H9 (cell line): ENCODE measurements around the gene MYOM1. TPM values are rescaled to one million over a fixed set of nuclear protein-coding genes. Genes with fewer than 3 reads are reported as not detected.
A peak's percentile ranks its signal among the peaks of the same experiment; 100 is the strongest.

ENCODE experiments used
- DNase-seq: peaks from one replicate; pipeline ENCODE4 v3.0.0-alpha.2; 2017
- H2AFZ ChIP-seq: one replicate; pipeline ENCODE4 v1.6.1; 2013; ENCODE audit warnings: mild to moderate bottlenecking, low read length, control low read depth, moderate library complexity
- H2AK5ac ChIP-seq: 2 replicates; pipeline ENCODE4 v1.6.1; 2013; ENCODE audit warnings: low read length, control low read depth, mixed read lengths; ENCODE audit not compliant: insufficient read length
- H2BK120ac ChIP-seq: one replicate; pipeline ENCODE4 v1.6.1; 2013; ENCODE audit warnings: low read depth, mild to moderate bottlenecking, low read length, control low read depth, inconsistent platforms; ENCODE audit not compliant: poor library complexity, severe bottlenecking
- H2BK12ac ChIP-seq: 2 replicates; pipeline ENCODE4 v1.6.1; 2013; ENCODE audit warnings: low read length, control low read depth, mixed read lengths, low read depth; ENCODE audit not compliant: insufficient read length
- H2BK15ac ChIP-seq: 2 replicates; pipeline ENCODE4 v1.6.1; 2013; ENCODE audit warnings: low read depth, low read length, control low read depth
- H2BK20ac ChIP-seq: one replicate; pipeline ENCODE4 v1.6.1; 2013; ENCODE audit warnings: low read depth, mild to moderate bottlenecking, low read length, control low read depth, inconsistent platforms; ENCODE audit not compliant: poor library complexity, severe bottlenecking
- H2BK5ac ChIP-seq: 2 replicates; pipeline ENCODE4 v1.6.1; 2013; ENCODE audit warnings: low read length, control low read depth, mixed read lengths; ENCODE audit not compliant: insufficient read length
- H3K14ac ChIP-seq: 2 replicates; pipeline ENCODE4 v1.6.1; 2013; ENCODE audit warnings: low read length, control low read depth; ENCODE audit not compliant: insufficient read depth
- H3K18ac ChIP-seq: 2 replicates; pipeline ENCODE4 v1.6.1; 2013; ENCODE audit warnings: low read depth, mild to moderate bottlenecking, mixed read lengths, low read length, control low read depth; ENCODE audit not compliant: insufficient read length
- H3K23ac ChIP-seq: 2 replicates; pipeline ENCODE4 v1.6.1; 2013; ENCODE audit warnings: low read length, control low read depth, mixed read lengths, low read depth; ENCODE audit not compliant: insufficient read length
- H3K23me2 ChIP-seq: 2 replicates; pipeline ENCODE4 v1.6.1; 2013; ENCODE audit warnings: low read depth, mild to moderate bottlenecking, mixed read lengths, low read length, control low read depth; ENCODE audit not compliant: insufficient read length, poor library complexity, severe bottlenecking
- H3K27ac ChIP-seq: 2 replicates; pipeline ENCODE4 v1.5.1; 2013; ENCODE audit warnings: low read length, control low read depth, mixed read lengths, low read depth; ENCODE audit not compliant: insufficient read length
- H3K27me3 ChIP-seq: 2 replicates; pipeline ENCODE4 v1.6.1; 2013; ENCODE audit warnings: low read length, control low read depth, inconsistent platforms; ENCODE audit not compliant: insufficient read depth
- H3K4ac ChIP-seq: 2 replicates; pipeline ENCODE4 v1.6.1; 2013; ENCODE audit warnings: low read depth, mild to moderate bottlenecking, control low read depth, inconsistent platforms, low read length, moderate library complexity
- H3K4me1 ChIP-seq: 2 replicates; pipeline ENCODE4 v1.6.1; 2013; ENCODE audit warnings: low read length, control low read depth, inconsistent platforms; ENCODE audit not compliant: insufficient read depth
- H3K4me2 ChIP-seq: 2 replicates; pipeline ENCODE4 v1.6.1; 2013; ENCODE audit warnings: low read length, control low read depth, mixed read lengths; ENCODE audit not compliant: insufficient read length, insufficient read depth
- H3K56ac ChIP-seq: 2 replicates; pipeline ENCODE4 v1.6.1; 2013; ENCODE audit warnings: low read depth, mild to moderate bottlenecking, mixed read lengths, low read length, control low read depth; ENCODE audit not compliant: insufficient read length
- H3K79me1 ChIP-seq: 2 replicates; pipeline ENCODE4 v1.6.1; 2013; ENCODE audit warnings: low read depth, mild to moderate bottlenecking, moderate library complexity, low read length, control low read depth, inconsistent platforms; ENCODE audit not compliant: insufficient read depth, poor library complexity, severe bottlenecking
- H3K79me2 ChIP-seq: 2 replicates; pipeline ENCODE4 v1.6.1; 2013; ENCODE audit warnings: low read length, control low read depth, inconsistent platforms; ENCODE audit not compliant: insufficient read depth
- H3K9ac ChIP-seq: 2 replicates; pipeline ENCODE4 v1.6.1; 2013; ENCODE audit warnings: low read length, control low read depth, mixed read lengths; ENCODE audit not compliant: insufficient read length; ENCODE audit errors: extremely low read depth
- H3K9me3 ChIP-seq: one replicate; pipeline ENCODE4 v1.6.1; 2013; ENCODE audit warnings: low read depth, low read length, inconsistent platforms; ENCODE audit not compliant: control insufficient read depth
- H3T11ph ChIP-seq: one replicate; pipeline ENCODE4 v1.6.1; 2013; ENCODE audit warnings: mild to moderate bottlenecking, low read length, control low read depth, inconsistent platforms
- H4K20me1 ChIP-seq: one replicate; pipeline ENCODE4 v1.6.1; 2013; ENCODE audit not compliant: control insufficient read depth, insufficient read length, insufficient read depth
- H4K5ac ChIP-seq: 2 replicates; pipeline ENCODE4 v1.6.1; 2013; ENCODE audit warnings: low read depth, mild to moderate bottlenecking, mixed read lengths, low read length, control low read depth; ENCODE audit not compliant: insufficient read length
- H4K8ac ChIP-seq: replicated peaks from 2 replicates; pipeline ENCODE4 v1.6.1; 2013; ENCODE audit warnings: low read length, control low read depth, mixed read lengths, low read depth; ENCODE audit not compliant: insufficient read length
- H4K91ac ChIP-seq: 2 replicates; pipeline ENCODE4 v1.6.1; 2013; ENCODE audit warnings: low read depth, mild to moderate bottlenecking, moderate library complexity, mixed read lengths, low read length, control low read depth; ENCODE audit not compliant: insufficient read length
- H3K27ac Mint-ChIP-seq, 3 experiments: 2 replicates in 2 of 3; 3 replicates in 1 of 3; pipeline ENCODE4 v1.8.0; 2020 to 2021; ENCODE audit warnings: mixed read lengths in 3 of 3, mild to moderate bottlenecking in 1 of 3, moderate library complexity in 1 of 3
- H3K27me3 Mint-ChIP-seq: 2 replicates; pipeline ENCODE4 v1.8.0; 2021; ENCODE audit warnings: low read depth, mild to moderate bottlenecking, moderate library complexity, mixed read lengths
- H3K36me3 Mint-ChIP-seq, 3 experiments: 2 replicates in 2 of 3; 3 replicates in 1 of 3; pipeline ENCODE4 v1.8.0; 2020 to 2021; ENCODE audit warnings: low read depth in 3 of 3, mixed read lengths in 3 of 3; ENCODE audit not compliant: insufficient read depth in 1 of 3
- H3K4me1 Mint-ChIP-seq, 2 experiments: 2 replicates each; pipeline ENCODE4 v1.8.0; 2020; ENCODE audit warnings: mixed read lengths in 2 of 2
- H3K4me3 Mint-ChIP-seq, 2 experiments: 2 replicates in 1 of 2; 3 replicates in 1 of 2; pipeline ENCODE4 v1.8.0; 2020 to 2021; ENCODE audit warnings: mild to moderate bottlenecking in 2 of 2, mixed read lengths in 2 of 2, moderate library complexity in 1 of 2
- H3K9me3 Mint-ChIP-seq, 2 experiments: 2 replicates in 1 of 2; 3 replicates in 1 of 2; pipeline ENCODE4 v1.8.0; 2020; ENCODE audit warnings: mild to moderate bottlenecking in 2 of 2, mixed read lengths in 2 of 2, moderate library complexity in 1 of 2
- CTCF ChIP-seq: fragments of 200-600 bp; sonication (generic); conservative IDR thresholded peaks from 3 replicates; pipeline ENCODE4 v1.8.0; 2021; ENCODE audit warnings: antibody characterized with exemption, mild to moderate bottlenecking
- WGBS: extraction: QIAGEN DNeasy Blood & Tissue Kit; methylation state at CpG from one replicate; pipeline ENCODE4 v1.1.7; 2013; ENCODE audit warnings: missing lambda C conversion rate, low lambda C conversion rate, mixed read lengths; ENCODE audit not compliant: insufficient read length; ENCODE audit errors: extremely low coverage; 5-methylcytosine and 5-hydroxymethylcytosine counted together
- total RNA-seq: library from RNA; stranded (reverse); gene quantifications from 2 replicates; pipeline ENCODE4 v1.2.1, GENCODE V29; 2021

Gene MYOM1
- total RNA-seq, 1 experiment from 2014 or later, result 0.17 TPM

- Mint-ChIP-seq H3K27me3 (no peaks in the 10 kb centered on the region), H3K27ac (peak overlapping the region in 1 of 3 experiments; percentile 17; a peak in 1 of 7 replicates), H3K9me3 (no peaks in the 10 kb centered on the region), H3K36me3 (no peaks in the 10 kb centered on the region), H3K4me3 (no peak overlapping the region), H3K4me1 (peaks cover 10 to 18% of the 10 kb centered on the region in 2 experiments)
- Histone ChIP-seq H4K91ac (no peak overlapping the region), H3K27ac (no peak overlapping the region), H4K20me1 (no peaks in the 10 kb centered on the region), H3K79me1 (no peaks in the 10 kb centered on the region), H3K14ac (no peak overlapping the region), H3K18ac (no peak overlapping the region), H2BK12ac (no peak overlapping the region), H3K79me2 (no peaks in the 10 kb centered on the region), H3K56ac (no peak overlapping the region), H2AFZ (no peak overlapping the region), H2BK20ac (no peak overlapping the region), H3K27me3 (no peaks in the 10 kb centered on the region), H3K23ac (no peak overlapping the region), H3T11ph (no peak overlapping the region), H2BK5ac (no peak overlapping the region), H3K23me2 (no peaks in the 10 kb centered on the region), H4K5ac (no peak overlapping the region), H3K4ac (no peak overlapping the region), H3K9me3 (no peaks in the 10 kb centered on the region), H3K4me2 (no peak overlapping the region), H4K8ac (no peak overlapping the region), H2AK5ac (no peak overlapping the region), H2BK15ac (no peak overlapping the region), H3K9ac (no peak overlapping the region), H3K4me1 (peaks cover 2% of the 10 kb centered on the region; the same call in 1 of the 2 replicates), H2BK120ac (no peak overlapping the region)
- DNase-seq, result no peak
- WGBS, result no CpG with 5 or more reads among the region's 5 CpGs
- no peak for TF ChIP-seq CTCF
Observed at GRCh38 chr18:3216987-3217386, 2.8 kb downstream of the MYOM1 start.
